Glutamatergic neuron (in vitro differentiated cells): Measurements from ENCODE around the gene SET. TPM values are rescaled to one million over a fixed set of nuclear protein-coding genes. Genes with fewer than 3 reads are reported as not detected.

ENCODE experiments used
- DNase-seq: peaks from one replicate; pipeline ENCODE4 v3.0.0; 2022
- H3K27ac Mint-ChIP-seq: one replicate; pipeline ENCODE4 v1.8.0; 2020; ENCODE audit warnings: mild to moderate bottlenecking, mixed read lengths, inconsistent platforms; ENCODE audit not compliant: unreplicated experiment
- H3K27me3 Mint-ChIP-seq: one replicate; pipeline ENCODE4 v1.8.0; 2020; ENCODE audit warnings: mild to moderate bottlenecking, moderate library complexity, mixed read lengths, inconsistent platforms; ENCODE audit not compliant: unreplicated experiment
- H3K36me3 Mint-ChIP-seq: one replicate; pipeline ENCODE4 v1.8.0; 2020; ENCODE audit warnings: mild to moderate bottlenecking, mixed read lengths, inconsistent platforms; ENCODE audit not compliant: unreplicated experiment
- H3K4me1 Mint-ChIP-seq: one replicate; pipeline ENCODE4 v1.8.0; 2020; ENCODE audit warnings: mild to moderate bottlenecking, low read depth, mixed read lengths, inconsistent platforms; ENCODE audit not compliant: unreplicated experiment
- H3K4me3 Mint-ChIP-seq: one replicate; pipeline ENCODE4 v1.8.0; 2020; ENCODE audit warnings: mild to moderate bottlenecking, mixed read lengths, inconsistent platforms; ENCODE audit not compliant: unreplicated experiment
- H3K9me3 Mint-ChIP-seq: one replicate; pipeline ENCODE4 v1.8.0; 2020; ENCODE audit warnings: mild to moderate bottlenecking, moderate library complexity, mixed read lengths, inconsistent platforms; ENCODE audit not compliant: unreplicated experiment
- CTCF ChIP-seq: fragments of 200-600 bp; sonication (generic); IDR thresholded peaks from one replicate; pipeline ENCODE4 v1.5.0; 2021; ENCODE audit not compliant: partially characterized antibody, unreplicated experiment
- total RNA-seq: library from RNA; stranded (reverse); fragmentation: NEBNext Ultra II Directional; extraction: Animal tissue kit (Norgen Biotek cat#: 25700); gene quantifications from one replicate; pipeline ENCODE4 v1.2.1, GENCODE V29; 2021; ENCODE audit not compliant: unreplicated experiment

Gene SET
- total RNA-seq, 1 donor from 2014 or later: 387 TPM

GRCh38 chr9:128651798-128652197 is 37.2 kb upstream of the SET start:
- Mint-ChIP-seq H3K4me3 (no peak overlapping the region), H3K27ac (no peak overlapping the region), H3K9me3 (no peaks in the 10 kb centered on the region), H3K27me3 (peaks cover 5% of the 10 kb centered on the region), H3K4me1 (no peaks in the 10 kb centered on the region), H3K36me3 (no peaks in the 10 kb centered on the region)
- no peak for TF ChIP-seq CTCF
- DNase-seq: no peak

GRCh38 chr9:128653908-128654307 is 35.1 kb upstream of the SET start:
- H3K27me3 Mint-ChIP-seq: peaks cover 4% of the 10 kb centered on the region
- no peaks in the 10 kb centered on the region for H3K36me3 Mint-ChIP-seq
- H3K4me3 Mint-ChIP-seq: no peak overlapping the region
- no peaks in the 10 kb centered on the region for H3K4me1 Mint-ChIP-seq
- no peak for TF ChIP-seq CTCF
- no peak overlapping the region for H3K27ac Mint-ChIP-seq
- H3K9me3 Mint-ChIP-seq: no peaks in the 10 kb centered on the region
- no peak for DNase-seq

GRCh38 chr9:128654481-128654880 is 34.5 kb upstream of the SET start:
- no peaks in the 10 kb centered on the region for H3K36me3 Mint-ChIP-seq
- no peak for DNase-seq
- H3K27me3 Mint-ChIP-seq: peaks cover 4% of the 10 kb centered on the region
- no peak overlapping the region for H3K27ac Mint-ChIP-seq
- no peaks in the 10 kb centered on the region for H3K4me1 Mint-ChIP-seq
- no peak for TF ChIP-seq CTCF
- H3K4me3 Mint-ChIP-seq: no peak overlapping the region
- H3K9me3 Mint-ChIP-seq: no peaks in the 10 kb centered on the region

- Mint-ChIP-seq H3K4me1 (no peaks in the 10 kb centered on the region), H3K9me3 (no peaks in the 10 kb centered on the region), H3K36me3 (no peaks in the 10 kb centered on the region), H3K27me3 (peaks cover 4% of the 10 kb centered on the region), H3K27ac (peak within 1 kb of the TSS; percentile 100), H3K4me3 (peak within 1 kb of the TSS; percentile 95)
- peak; percentile 96 for DNase-seq
- no peak for TF ChIP-seq CTCF
Measured at GRCh38 chr9:128656416-128657343, 32.3 kb upstream of the SET start, which contains the start of gene DYNC2I2. TSS of gene DYNC2I2 (minus strand) at chr9:128656847. CDS start at chr9:128656726, 121 bp downstream.

- peaks cover 4% of the 10 kb centered on the region for H3K27me3 Mint-ChIP-seq
- no peak for DNase-seq
- peak overlapping the region; percentile 95 for H3K4me3 Mint-ChIP-seq
- H3K27ac Mint-ChIP-seq: peak overlapping the region; percentile 100
- no peak for TF ChIP-seq CTCF
- no peaks in the 10 kb centered on the region for H3K4me1 Mint-ChIP-seq
- no peaks in the 10 kb centered on the region for H3K9me3 Mint-ChIP-seq
- no peaks in the 10 kb centered on the region for H3K36me3 Mint-ChIP-seq
Measured at GRCh38 chr9:128657344-128657704, 31.7 kb upstream of the SET start.
